ENCODE results near the gene IL21R. TPM values are rescaled to one million over a fixed set of nuclear protein-coding genes. Genes with fewer than 3 reads are reported as not detected.

Gene IL21R
- total RNA-seq = 0.29 and 0.33 TPM in 2 replicates

DNA sequence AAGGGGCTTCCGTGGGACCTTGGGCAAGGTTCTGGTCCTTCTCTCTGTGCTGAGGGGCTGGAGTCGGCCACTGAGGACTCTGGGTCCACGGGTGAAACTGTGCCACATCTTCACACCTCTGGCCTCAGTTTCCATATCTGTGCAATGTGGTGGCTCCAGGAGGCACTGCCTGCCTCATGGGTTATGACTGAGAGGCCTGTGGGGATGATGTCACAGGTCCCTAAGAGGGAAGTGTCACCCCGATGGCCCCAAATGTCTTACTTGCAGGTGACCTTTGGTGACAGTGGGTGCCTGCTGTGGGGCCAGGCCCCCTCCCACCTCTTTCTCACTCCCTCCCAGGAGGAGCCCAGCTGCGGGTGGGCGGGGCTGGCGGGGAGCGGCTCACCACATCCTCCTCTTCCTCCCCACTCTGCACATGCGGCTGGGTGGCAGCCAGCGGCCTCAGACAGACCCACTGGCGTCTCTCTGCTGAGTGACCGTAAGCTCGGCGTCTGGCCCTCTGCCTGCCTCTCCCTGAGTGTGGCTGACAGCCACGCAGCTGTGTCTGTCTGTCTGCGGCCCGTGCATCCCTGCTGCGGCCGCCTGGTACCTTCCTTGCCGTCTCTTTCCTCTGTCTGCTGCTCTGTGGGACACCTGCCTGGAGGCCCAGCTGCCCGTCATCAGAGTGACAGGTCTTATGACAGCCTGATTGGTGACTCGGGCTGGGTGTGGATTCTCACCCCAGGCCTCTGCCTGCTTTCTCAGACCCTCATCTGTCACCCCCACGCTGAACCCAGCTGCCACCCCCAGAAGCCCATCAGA is at the start of gene IL21R:
TSS of gene IL21R (plus strand) at position 407 of the 801 bp plus-strand sequence. CDS start 27,898 bp downstream, outside the sequence.

Other genes with a start within 250 kb of the IL21R start
- 4.6 and 5.2 TPM in 2 replicates for gene KDM8, start 198.6 kb upstream of the IL21R start, total RNA-seq
- gene NSMCE1, start 133.4 kb upstream of the IL21R start, total RNA-seq = 40.4 and 47.7 TPM in 2 replicates
- gene IL4R, start 88.2 kb upstream of the IL21R start, total RNA-seq = 40.6 and 47.0 TPM in 2 replicates
- 80.5 and 84.9 TPM in 2 replicates for gene GTF3C1, start 147.7 kb downstream of the IL21R start, total RNA-seq
- 24.5 and 27.8 TPM in 2 replicates for gene KATNIP, start 148.0 kb downstream of the IL21R start, total RNA-seq

All from vein endothelial cell (primary cell).